ENCODE data around the gene DDO. TPM values are rescaled to one million over a fixed set of nuclear protein-coding genes. Genes with fewer than 3 reads are reported as not detected.

The DDO gene
- total RNA-seq, 1 donor from 2014 or later: not detected

- DNase-seq (ENCODE audit: low read depth): no peak
- H3K4me3 ChIP-seq (ENCODE audit: low read depth, low read length): no peak overlapping the region
- no peak for TF ChIP-seq CTCF (conservative IDR thresholded peaks at IDR 0.05; ENCODE audit: low read depth, low read length)
Observed at GRCh38 chr6:110434961-110435602, 19.7 kb upstream of the DDO start.

DNA sequence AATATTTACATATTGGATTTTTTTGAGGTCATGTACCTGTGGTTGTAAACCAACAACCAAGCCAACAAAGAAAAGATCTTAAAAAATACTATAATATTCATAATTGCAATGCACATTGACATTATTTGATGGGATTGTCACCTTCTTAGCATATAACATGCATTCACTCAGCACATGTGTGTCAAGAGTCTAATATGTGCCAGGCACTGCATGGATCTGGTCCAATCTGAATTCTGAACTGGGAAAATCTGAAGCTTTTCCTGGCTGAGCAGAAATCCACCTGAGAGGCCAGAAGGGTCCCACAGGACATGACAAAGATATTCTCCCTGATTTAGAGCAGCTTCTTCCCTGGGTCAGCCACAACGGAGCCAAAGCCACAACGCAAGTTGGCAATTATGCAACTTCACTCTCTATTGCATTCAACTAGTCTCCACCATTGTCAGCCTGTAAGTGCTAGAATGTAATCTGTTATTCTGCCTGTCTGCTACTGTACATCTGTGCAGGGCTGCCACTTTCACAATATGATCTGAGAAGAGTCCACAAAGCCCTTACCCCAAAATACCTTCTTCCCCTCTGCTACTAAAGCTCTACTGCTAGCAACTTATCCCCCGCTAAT, 17.0 kb upstream of the DDO start:
- no peak for DNase-seq (ENCODE audit: low read depth)
- no peak for TF ChIP-seq CTCF (conservative IDR thresholded peaks at IDR 0.05; ENCODE audit: low read depth, low read length)

DNA sequence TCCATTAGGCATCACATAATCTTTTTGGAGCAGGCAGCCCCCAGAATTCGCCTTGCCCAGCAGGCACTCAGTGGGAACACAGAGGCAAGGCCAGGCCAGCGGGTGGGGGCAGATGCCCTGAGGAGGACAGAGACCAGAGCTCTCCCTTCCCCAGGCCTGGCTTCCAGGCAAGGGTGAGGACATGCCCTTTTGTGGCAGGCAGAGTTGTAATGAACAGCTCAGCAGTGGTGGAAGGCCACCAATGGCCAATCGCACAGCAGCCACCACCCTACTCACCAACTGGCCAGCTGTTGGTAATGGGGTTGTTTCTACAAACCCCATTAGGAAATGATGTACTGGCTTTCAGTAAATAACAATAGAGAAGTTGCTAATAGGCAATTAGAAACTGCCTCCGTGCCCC, 15.4 kb upstream of the DDO start:
- no peak for TF ChIP-seq CTCF (conservative IDR thresholded peaks at IDR 0.05; ENCODE audit: low read depth, low read length)
- no peak for DNase-seq (ENCODE audit: low read depth)
- H3K4me3 ChIP-seq (ENCODE audit: low read depth, low read length): no peak overlapping the region

More for the DNA sequence above, 17.0 kb upstream of the DDO start:
- no peak overlapping the region for H3K4me3 ChIP-seq (ENCODE audit: low read depth, low read length)

GRCh38 chr6:110430236-110430635, 14.9 kb upstream of the DDO start:
- DNase-seq (ENCODE audit: low read depth): no peak
- no peak for TF ChIP-seq CTCF (conservative IDR thresholded peaks at IDR 0.05; ENCODE audit: low read depth, low read length)
- no peak overlapping the region for H3K4me3 ChIP-seq (ENCODE audit: low read depth, low read length)

GRCh38 chr6:110428153-110428552, 12.8 kb upstream of the DDO start:
- no peak overlapping the region for H3K4me3 ChIP-seq (ENCODE audit: low read depth, low read length)
- no peak for TF ChIP-seq CTCF (conservative IDR thresholded peaks at IDR 0.05; ENCODE audit: low read depth, low read length)
- no peak for DNase-seq (ENCODE audit: low read depth)

DNA sequence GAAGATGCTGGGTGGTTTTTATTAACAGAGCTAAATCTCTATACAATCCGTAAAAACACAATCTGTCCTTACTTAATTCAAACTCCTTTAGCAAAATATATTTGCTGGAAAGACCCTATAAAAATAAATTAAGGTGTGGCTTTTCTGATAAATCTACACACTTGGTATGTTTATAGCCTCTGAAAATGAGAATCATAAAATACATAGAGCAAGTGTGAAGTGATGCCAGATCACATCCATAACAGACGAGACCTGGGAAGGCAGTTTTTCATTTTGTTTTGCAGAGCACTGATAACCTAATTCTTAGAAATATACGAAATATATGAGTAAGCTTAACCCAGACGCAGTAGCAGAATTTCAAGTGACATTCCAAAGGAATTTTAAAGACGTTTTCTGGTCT, 10.4 kb upstream of the DDO start:
- no peak for TF ChIP-seq CTCF (conservative IDR thresholded peaks at IDR 0.05; ENCODE audit: low read depth, low read length)
- no peak for DNase-seq (ENCODE audit: low read depth)
- no peak overlapping the region for H3K4me3 ChIP-seq (ENCODE audit: low read depth, low read length)

DNA sequence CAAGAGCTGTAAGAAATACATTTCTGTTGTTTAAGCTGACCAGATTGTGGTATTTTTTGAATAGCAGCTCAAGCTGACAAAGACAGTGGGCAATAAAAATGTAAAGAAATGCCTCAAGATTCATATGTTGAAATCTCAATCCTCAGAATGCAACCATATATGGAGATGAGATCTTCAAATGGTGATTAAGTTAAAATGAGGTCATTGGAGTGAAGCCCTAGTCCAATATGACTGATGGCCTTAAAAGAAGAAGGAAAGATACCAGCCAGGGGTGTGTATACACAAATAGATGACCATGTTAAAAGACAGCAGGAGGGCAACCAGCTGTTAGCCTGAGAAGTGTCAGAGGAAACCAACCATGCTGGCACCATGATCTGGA, 7.1 kb upstream of the DDO start:
- no peak overlapping the region for H3K4me3 ChIP-seq (ENCODE audit: low read depth, low read length)
- no peak for DNase-seq (ENCODE audit: low read depth)
- TF ChIP-seq CTCF (conservative IDR thresholded peaks at IDR 0.05; ENCODE audit: low read depth, low read length): no peak
